Measurements from ENCODE around the gene HMGB1.
"Not testable (repeated sequence)": the region's sequence is repeated elsewhere in the genome, so short reads cannot be mapped to it uniquely, and the experiment has no call there.

Gene HMGB1

GRCh38 chr13:30465343-30465592 lies 468 bp downstream of the HMGB1 start:
- DNase-seq, result no peak

- peak; percentile 24 for DNase-seq
These were observed 1.0 kb downstream of the HMGB1 start for GRCh38 chr13:30464496-30465342.

GRCh38 chr13:30463787-30464495 lies 1.8 kb downstream of the HMGB1 start:
- peak; percentile 24 for DNase-seq

DNA sequence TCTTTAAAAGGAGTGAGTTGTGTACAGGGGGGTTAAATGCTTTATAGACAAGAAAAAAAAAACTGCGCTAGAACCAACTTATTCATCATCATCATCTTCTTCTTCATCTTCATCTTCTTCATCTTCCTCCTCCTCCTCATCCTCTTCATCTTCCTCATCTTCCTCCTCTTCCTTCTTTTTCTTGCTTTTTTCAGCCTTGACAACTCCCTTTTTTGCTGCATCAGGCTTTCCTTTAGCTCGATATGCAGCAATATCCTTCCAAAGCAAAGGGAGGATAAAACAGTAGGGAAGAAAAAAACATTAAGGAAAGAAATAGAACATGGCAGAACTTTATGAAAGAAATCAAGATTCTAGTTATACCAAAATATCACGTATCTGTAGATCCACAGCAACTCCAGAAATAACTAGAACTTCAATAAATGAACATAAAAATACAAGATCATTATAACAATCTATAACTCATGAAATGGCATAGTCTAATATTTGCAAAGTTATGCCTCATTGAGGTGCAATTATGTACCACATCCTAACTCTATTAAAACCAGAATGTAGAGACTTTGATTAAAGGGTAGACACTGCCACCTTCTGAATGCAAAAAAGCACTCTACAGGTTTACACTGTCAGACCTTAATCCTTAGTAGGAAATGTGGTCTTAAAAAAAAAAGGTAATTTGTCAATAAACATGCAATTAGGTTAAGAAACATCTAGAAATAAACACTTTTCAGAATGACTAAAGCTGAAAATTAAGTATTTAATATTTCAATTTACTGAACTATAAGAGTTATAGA lies 4.3 kb downstream of the HMGB1 start:
- not testable (repeated sequence) for DNase-seq

DNA sequence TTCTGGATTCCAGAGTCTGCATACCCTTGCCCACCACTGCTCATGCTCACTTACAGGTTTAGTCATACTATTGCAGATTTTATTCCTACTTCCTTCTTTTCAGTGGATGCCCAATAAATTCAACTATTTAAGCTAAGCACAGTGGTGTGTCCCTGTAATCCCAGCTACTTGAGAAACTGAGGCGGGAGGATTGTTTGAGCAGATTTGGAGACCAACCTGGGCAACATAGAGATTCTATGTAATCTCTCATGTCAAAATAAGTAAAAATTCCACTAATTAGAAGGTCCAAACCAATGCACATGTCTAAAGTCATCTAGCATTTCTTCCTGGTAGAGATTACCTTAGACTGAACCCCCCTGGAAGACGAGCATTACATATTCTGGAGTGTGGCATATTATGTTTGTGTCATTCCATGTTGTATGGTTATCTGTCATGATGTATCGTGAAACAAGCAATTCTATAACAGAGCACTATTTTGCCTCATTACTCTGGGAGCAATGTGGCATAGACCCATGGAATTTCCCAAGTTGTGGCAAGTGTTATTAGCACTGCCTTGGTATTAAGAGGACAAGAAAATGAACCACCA lies 8.3 kb downstream of the HMGB1 start:
- no peak for DNase-seq

DNA sequence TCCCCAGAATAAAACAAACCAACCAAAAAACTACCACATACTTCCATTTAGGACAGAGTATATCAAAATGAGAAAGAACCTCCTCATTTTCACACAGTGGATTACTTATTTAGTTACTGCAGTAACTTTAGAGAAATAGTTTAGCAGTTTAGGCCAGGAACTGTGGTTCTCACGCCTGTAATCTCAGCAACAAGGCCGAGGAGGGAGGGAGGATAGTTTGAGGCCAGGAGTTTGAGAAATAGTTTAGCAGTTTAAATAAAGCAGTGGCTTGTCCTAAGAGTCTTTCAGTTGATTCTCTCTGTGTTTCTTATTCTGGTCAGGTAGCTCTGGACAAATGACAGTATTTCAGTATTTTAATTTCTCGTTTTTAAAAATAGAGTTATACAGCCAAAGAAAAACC lies 9.4 kb downstream of the HMGB1 start:
- no peak for DNase-seq

DNA sequence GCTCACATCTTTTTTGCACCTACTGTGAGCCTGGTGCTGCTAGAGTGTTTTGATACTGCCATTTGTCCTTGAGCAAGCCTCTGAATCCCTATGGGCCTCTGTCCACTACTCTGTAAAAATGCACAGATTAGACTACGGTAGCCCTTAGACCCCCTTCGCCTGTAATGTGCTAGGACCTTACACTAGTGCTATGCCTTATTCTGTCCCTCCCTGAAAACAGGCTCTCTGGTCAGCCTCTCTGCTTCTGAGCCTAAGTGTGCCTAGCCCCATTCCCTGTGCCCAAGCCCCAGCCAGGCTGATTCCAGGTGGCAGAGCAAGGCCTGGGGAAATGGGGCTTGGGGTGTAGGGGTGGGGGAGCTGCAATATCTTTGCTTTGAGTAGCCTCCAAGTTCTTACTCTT lies 10.7 kb downstream of the HMGB1 start:
- DNase-seq, result no peak

- DNase-seq, result no peak
These were observed 12.0 kb downstream of the HMGB1 start for GRCh38 chr13:30453727-30454126.

- not testable (repeated sequence) for DNase-seq
These were observed 14.3 kb downstream of the HMGB1 start for GRCh38 chr13:30451476-30451875.

- DNase-seq, result no peak
These were observed 15.7 kb downstream of the HMGB1 start for GRCh38 chr13:30450066-30450465.

DNA sequence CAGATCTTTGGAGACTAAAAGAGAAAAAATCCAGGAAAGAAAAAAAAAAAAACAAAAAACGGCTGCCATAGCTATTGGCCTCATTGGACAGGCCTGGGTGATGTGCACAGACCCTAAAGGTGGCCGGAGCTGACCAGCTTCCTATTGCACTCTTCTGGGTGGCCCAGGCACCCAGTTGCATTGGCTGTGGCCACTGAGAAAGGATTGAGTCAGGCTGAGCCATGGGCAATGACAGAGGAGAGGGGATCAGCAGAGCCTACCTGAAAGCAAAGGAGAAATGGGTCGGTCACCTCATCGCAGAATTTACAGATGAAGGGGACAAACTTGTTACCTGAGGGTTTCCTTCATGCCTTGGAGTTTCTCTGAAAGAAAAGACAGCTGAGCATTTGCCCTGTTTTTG lies 17.3 kb downstream of the HMGB1 start:
- DNase-seq, result no peak

GRCh38 chr13:30446126-30446500 lies 19.6 kb downstream of the HMGB1 start:
- DNase-seq, result no peak

DNA sequence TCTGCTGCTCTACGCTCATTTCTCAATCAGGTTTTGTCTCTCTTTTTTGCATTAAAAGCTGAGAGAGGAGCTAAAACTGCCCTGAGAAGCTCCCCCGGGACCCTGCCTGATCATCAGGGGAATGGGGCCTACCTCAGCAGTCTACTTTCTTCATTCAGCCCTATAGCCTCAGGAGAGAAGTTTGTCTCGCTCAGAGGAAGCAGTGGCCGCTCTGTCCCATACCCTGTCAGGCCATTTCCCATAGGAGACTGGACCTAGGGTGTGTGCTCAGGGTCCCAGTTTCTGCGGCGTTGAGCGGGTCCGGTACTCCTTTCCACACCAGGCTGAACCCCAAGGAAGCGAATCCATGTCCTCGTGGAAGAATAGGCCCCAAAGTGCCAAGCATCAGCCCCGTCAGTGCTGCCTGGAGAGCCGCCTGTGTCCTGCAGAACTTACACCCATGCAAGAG lies 21.8 kb downstream of the HMGB1 start:
- no peak for DNase-seq

GRCh38 chr13:30443491-30443890 lies 22.2 kb downstream of the HMGB1 start:
- DNase-seq, result not testable (repeated sequence)

GRCh38 chr13:30442926-30443325 lies 22.8 kb downstream of the HMGB1 start:
- DNase-seq, result no peak

- no peak for DNase-seq
These were observed 24.6 kb downstream of the HMGB1 start for GRCh38 chr13:30440910-30441703.

- DNase-seq, result no peak
These were observed 27.4 kb downstream of the HMGB1 start for GRCh38 chr13:30438286-30438685.

GRCh38 chr13:30437177-30437576 lies 28.6 kb downstream of the HMGB1 start:
- DNase-seq, result no peak

DNA sequence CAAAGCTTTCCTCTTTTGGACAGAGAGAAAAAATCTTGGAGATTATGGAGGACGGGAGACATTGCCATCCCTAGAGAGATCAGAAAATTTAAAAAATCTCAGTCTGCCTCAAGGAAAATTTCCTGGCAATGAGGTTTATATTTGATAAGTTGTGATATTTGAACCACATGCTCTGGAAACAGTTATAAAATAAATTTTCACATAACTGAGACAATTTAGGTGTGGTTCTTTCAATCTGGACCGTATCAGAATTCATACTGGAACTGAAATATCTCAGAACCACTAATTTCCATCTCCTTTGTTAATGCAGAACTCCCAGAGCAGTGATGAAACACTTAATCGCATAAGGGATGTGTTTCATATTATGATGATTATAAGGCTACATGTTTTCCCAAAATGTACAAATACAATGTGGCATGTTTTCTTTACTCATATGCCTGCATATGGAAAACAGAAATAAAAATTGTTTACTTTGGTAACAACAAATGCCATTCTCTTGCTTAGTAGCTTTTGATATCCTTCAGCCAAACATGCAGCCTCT lies 29.8 kb downstream of the HMGB1 start:
- no peak for DNase-seq

DNA sequence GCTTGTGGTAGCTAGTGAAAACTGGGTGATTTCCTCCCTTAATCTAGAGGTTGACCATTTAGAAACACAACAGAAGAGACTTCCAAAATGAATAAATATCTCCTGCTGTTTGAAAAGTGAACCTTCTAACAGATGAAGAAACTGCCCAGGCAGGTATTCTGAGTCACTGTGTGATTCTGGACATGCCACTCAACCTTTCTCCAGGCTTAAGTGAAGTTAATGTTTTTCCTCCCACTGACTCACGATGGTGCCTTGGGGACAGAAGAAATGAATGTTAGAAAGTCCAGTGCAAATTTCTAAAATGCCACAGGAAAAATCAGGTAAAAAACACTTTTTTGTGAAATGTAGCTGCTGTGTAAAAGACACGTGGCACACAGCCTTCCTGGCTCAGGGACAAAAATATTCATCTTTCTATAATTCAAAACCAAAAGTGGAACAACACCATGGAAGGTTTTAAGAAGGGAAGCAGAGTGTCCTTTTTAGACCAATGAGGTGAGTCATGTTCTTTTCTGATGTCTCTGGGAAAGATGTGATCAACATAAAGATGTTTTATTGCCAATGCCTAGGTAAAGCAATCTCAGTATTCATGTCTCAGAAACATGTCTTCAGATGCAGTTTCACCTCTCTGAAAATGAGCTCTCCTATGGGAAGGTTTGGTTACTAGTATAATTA lies 34.3 kb downstream of the HMGB1 start:
- DNase-seq, result no peak
